Measurements from ENCODE around the gene CAGE1.

Gene CAGE1

GRCh38 chr6:7285416-7285815 is 104.1 kb downstream of the CAGE1 start:
- Histone ChIP-seq H3K79me2 (no peaks in the 10 kb centered on the region), H3K4me3 (ENCODE audit: low read depth, low read length) (no peak overlapping the region), H2AFZ (no peak overlapping the region), H3K9ac (no peak overlapping the region), H3K36me3 (ENCODE audit: control insufficient read depth, insufficient read depth, low read length) (no peaks in the 10 kb centered on the region), H3K4me2 (ENCODE audit: low read length) (no peak overlapping the region), H3K4me1 (no peaks in the 10 kb centered on the region), H3K27ac (no peak overlapping the region), H3K27me3 (ENCODE audit: control insufficient read depth, insufficient read depth, low read length) (no peaks in the 10 kb centered on the region), H3K9me3 (ENCODE audit: control insufficient read depth, low read length) (no peaks in the 10 kb centered on the region)
- no peak for TF ChIP-seq CTCF (IDR thresholded peaks at IDR 0.05)

GRCh38 chr6:7283676-7284075 is 105.9 kb downstream of the CAGE1 start:
- H3K9me3 ChIP-seq (ENCODE audit: control insufficient read depth, low read length), result no peaks in the 10 kb centered on the region
- peaks cover 1% of the 10 kb centered on the region for H3K4me1 ChIP-seq
- H3K27me3 ChIP-seq (ENCODE audit: control insufficient read depth, insufficient read depth, low read length), result no peaks in the 10 kb centered on the region
- H2AFZ ChIP-seq, result no peak overlapping the region
- H3K4me3 ChIP-seq (ENCODE audit: low read depth, low read length), result no peak overlapping the region
- no peak for TF ChIP-seq CTCF (IDR thresholded peaks at IDR 0.05)
- no peaks in the 10 kb centered on the region for H3K36me3 ChIP-seq (ENCODE audit: control insufficient read depth, insufficient read depth, low read length)
- no peaks in the 10 kb centered on the region for H3K79me2 ChIP-seq
- no peak overlapping the region for H3K9ac ChIP-seq
- no peak overlapping the region for H3K27ac ChIP-seq
- no peak overlapping the region for H3K4me2 ChIP-seq (ENCODE audit: low read length)

GRCh38 chr6:7282097-7282906 is 107.2 kb downstream of the CAGE1 start:
- Histone ChIP-seq H3K4me1 (peaks cover 4% of the 10 kb centered on the region), H3K9ac (no peak overlapping the region), H3K9me3 (ENCODE audit: control insufficient read depth, low read length) (no peaks in the 10 kb centered on the region), H3K4me3 (ENCODE audit: low read depth, low read length) (no peak overlapping the region), H2AFZ (no peak overlapping the region), H3K36me3 (ENCODE audit: control insufficient read depth, insufficient read depth, low read length) (no peaks in the 10 kb centered on the region), H3K4me2 (ENCODE audit: low read length) (no peak overlapping the region), H3K27ac (no peak overlapping the region), H3K79me2 (no peaks in the 10 kb centered on the region), H3K27me3 (ENCODE audit: control insufficient read depth, insufficient read depth, low read length) (no peaks in the 10 kb centered on the region)
- no peak for TF ChIP-seq CTCF (IDR thresholded peaks at IDR 0.05)
